ENCODE measurements around the gene TTLL9. TPM values are rescaled to one million over a fixed set of nuclear protein-coding genes. Genes with fewer than 3 reads are reported as not detected.

The TTLL9 gene
- total RNA-seq, 4 donors from 2014 or later: 0.40 to 1.5 (median 1.2) TPM

DNA sequence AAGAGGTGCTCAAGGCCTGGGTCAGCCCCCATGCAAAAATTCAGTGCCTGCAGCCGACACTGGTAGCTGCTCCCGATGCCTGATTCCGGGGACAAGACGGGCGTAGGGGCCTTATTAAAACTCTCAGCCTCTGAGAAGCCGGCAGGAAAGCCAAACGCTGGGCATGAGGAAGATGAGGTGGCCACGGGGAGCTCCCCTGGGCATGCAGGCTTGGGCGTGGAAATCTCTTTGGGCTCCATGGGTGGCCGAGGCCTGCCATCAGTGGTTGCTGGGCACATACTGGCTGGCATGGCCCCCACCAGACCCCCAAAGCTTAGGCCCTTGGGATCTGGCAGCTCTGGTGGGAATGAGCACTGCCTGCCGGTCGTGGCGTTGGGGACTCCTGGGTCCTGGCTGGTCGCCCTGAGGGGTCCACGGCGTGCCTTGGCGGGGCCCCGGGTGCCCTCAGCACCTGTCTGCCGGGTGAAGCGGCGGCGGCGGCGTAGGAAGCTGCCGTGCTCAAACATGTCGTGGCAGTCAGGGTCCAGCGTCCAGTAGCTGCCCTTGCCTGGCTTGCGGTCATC lies 25.6 kb upstream of the TTLL9 start:
- Histone ChIP-seq H3K4me1 (peaks cover 0 to 10% of the 10 kb centered on the region in 2 donors), H3K27me3 (no peaks in the 10 kb centered on the region), H3K27ac (peak overlapping the region in 2 of 3 donors; percentile 24 to 33), H3K9me3 (no peaks in the 10 kb centered on the region), H3K4me3 (replicated peaks in 1 of 3) (no peak overlapping the region), H3K36me3 (no peaks in the 10 kb centered on the region)
- intact Hi-C loops (cut with DNase I): no loop called here
- WGBS, 2 donors: 73 to 74% methylated on average over 3 to 11 of the region's 28 CpGs
- no peak for DNase-seq
- TF ChIP-seq, protein P1, sequence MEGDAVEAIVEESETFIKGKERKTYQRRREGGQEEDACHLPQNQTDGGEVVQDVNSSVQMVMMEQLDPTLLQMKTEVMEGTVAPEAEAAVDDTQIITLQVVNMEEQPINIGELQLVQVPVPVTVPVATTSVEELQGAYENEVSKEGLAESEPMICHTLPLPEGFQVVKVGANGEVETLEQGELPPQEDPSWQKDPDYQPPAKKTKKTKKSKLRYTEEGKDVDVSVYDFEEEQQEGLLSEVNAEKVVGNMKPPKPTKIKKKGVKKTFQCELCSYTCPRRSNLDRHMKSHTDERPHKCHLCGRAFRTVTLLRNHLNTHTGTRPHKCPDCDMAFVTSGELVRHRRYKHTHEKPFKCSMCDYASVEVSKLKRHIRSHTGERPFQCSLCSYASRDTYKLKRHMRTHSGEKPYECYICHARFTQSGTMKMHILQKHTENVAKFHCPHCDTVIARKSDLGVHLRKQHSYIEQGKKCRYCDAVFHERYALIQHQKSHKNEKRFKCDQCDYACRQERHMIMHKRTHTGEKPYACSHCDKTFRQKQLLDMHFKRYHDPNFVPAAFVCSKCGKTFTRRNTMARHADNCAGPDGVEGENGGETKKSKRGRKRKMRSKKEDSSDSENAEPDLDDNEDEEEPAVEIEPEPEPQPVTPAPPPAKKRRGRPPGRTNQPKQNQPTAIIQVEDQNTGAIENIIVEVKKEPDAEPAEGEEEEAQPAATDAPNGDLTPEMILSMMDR (IDR thresholded peaks at IDR 0.05): no peak
- TF ChIP-seq POLR2A (IDR thresholded peaks at IDR 0.05): no peak

- peaks cover 0 to 10% of the 10 kb centered on the region in 2 donors for H3K4me1 ChIP-seq
- no peaks in the 10 kb centered on the region for H3K36me3 ChIP-seq
- intact Hi-C loops (cut with DNase I): no loop called here
- no peaks in the 10 kb centered on the region for H3K27me3 ChIP-seq
- H3K9me3 ChIP-seq: no peaks in the 10 kb centered on the region
- 46 to 74% methylated on average over 4 to 21 of the region's 21 CpGs for WGBS, 2 donors
- peak within 1 kb of the TSS in 2 of 3 donors; percentile 24 to 33 for H3K27ac ChIP-seq
- no peak within 1 kb of the TSS for H3K4me3 ChIP-seq (replicated peaks in 1 of 3)
- DNase-seq: no peak
- TF ChIP-seq, protein P1 (IDR thresholded peaks at IDR 0.05): no peak
- TF ChIP-seq POLR2A (IDR thresholded peaks at IDR 0.05): peak in 1 of 2 donors; percentile 31
Measured at GRCh38 chr20:31845300-31845863, 25.1 kb upstream of the TTLL9 start, which contains the start of gene FOXS1. FOXS1 (minus strand) TSS chr20:31845604; CDS start chr20:31845542, 62 bp downstream.

DNA sequence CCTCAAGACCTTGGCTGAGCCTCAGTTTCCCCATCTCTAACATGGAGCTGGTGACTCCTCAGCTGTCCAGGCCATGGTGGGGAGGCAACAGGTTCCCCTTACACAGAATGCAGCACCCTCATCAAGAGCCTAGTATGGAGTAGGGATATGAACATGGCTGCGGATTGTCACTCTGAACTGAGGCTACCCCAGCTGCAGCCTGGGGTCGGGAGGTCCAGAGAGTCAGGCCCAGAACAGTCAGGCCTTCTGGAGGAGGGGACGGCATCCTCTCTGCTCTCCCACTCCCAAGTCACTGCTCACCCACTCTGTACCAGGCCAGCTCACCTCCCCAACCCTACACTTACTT lies 23.7 kb upstream of the TTLL9 start:
- Histone ChIP-seq H3K27me3 (no peaks in the 10 kb centered on the region), H3K9me3 (no peaks in the 10 kb centered on the region), H3K27ac (no peak overlapping the region), H3K36me3 (no peaks in the 10 kb centered on the region), H3K4me1 (peaks cover 0 to 10% of the 10 kb centered on the region in 2 donors), H3K4me3 (replicated peaks in 1 of 3) (no peak overlapping the region)
- intact Hi-C loops (cut with DNase I): no loop called here
- 73 to 83% methylated on average over 3 of the region's 3 CpGs for WGBS, 2 donors
- TF ChIP-seq, protein P1 (IDR thresholded peaks at IDR 0.05): no peak
- no peak for TF ChIP-seq POLR2A (IDR thresholded peaks at IDR 0.05)
- no peak for DNase-seq

- Histone ChIP-seq H3K27ac (no peak overlapping the region), H3K4me3 (replicated peaks in 1 of 3) (no peak overlapping the region), H3K9me3 (no peaks in the 10 kb centered on the region), H3K4me1 (peaks cover 0 to 6% of the 10 kb centered on the region in 2 donors), H3K36me3 (no peaks in the 10 kb centered on the region), H3K27me3 (no peaks in the 10 kb centered on the region)
- WGBS, 2 donors: 88% methylated on average over 19 to 29 of the region's 32 CpGs
- intact Hi-C loops (cut with DNase I): no loop called here
- no peak for TF ChIP-seq POLR2A (IDR thresholded peaks at IDR 0.05)
- TF ChIP-seq, protein P1 (IDR thresholded peaks at IDR 0.05): no peak
- DNase-seq: no peak
Measured at GRCh38 chr20:31848088-31848999, 22.1 kb upstream of the TTLL9 start.

Measured in thyroid gland (tissue), 4 donors.